ENCODE results near the gene ZC3H14. TPM values are rescaled to one million over a fixed set of nuclear protein-coding genes. Genes with fewer than 3 reads are reported as not detected.
A peak's percentile ranks its signal among the peaks of the same experiment; 100 is the strongest.

ZC3H14 gene
- total and polyA plus RNA-seq, 10 of the 15 experiments (the other 5 are each of a cell fraction or from before 2014, with no cell fraction given), result 17.9 to 97.1 (median 47.6) TPM

GRCh38 chr14:88668448-88669116, 105.7 kb downstream of the ZC3H14 start (continued):
- TF ChIP-seq, protein P1, sequence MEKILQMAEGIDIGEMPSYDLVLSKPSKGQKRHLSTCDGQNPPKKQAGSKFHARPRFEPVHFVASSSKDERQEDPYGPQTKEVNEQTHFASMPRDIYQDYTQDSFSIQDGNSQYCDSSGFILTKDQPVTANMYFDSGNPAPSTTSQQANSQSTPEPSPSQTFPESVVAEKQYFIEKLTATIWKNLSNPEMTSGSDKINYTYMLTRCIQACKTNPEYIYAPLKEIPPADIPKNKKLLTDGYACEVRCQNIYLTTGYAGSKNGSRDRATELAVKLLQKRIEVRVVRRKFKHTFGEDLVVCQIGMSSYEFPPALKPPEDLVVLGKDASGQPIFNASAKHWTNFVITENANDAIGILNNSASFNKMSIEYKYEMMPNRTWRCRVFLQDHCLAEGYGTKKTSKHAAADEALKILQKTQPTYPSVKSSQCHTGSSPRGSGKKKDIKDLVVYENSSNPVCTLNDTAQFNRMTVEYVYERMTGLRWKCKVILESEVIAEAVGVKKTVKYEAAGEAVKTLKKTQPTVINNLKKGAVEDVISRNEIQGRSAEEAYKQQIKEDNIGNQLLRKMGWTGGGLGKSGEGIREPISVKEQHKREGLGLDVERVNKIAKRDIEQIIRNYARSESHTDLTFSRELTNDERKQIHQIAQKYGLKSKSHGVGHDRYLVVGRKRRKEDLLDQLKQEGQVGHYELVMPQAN (conservative IDR thresholded peaks at IDR 0.05), result no peak
- TF ChIP-seq RBBP5 (conservative IDR thresholded peaks at IDR 0.05) (no peak), RAD21 (IDR thresholded peaks at IDR 0.05; ENCODE audit: insufficient read depth, low read depth, low read length) (0 out of 2 replicates have a peak, but pooled peaks have one; percentile 0), MTA2 (IDR thresholded peaks at IDR 0.05; ENCODE audit: low read depth) (peak; percentile 61; the same call in 1 of the 2 replicates), ZNF592 (IDR thresholded peaks at IDR 0.05) (no peak), NR2C2 (IDR thresholded peaks at IDR 0.05; ENCODE audit: borderline replicate concordance, control insufficient read depth, insufficient read length, low read depth) (no peak), EZH2 (IDR thresholded peaks at IDR 0.05; ENCODE audit: borderline replicate concordance, control insufficient read depth, low read depth, low read length) (no peak), NFIC (IDR thresholded peaks at IDR 0.05; ENCODE audit: low read depth, low read length) (peak; percentile 80), ETV6 (conservative IDR thresholded peaks at IDR 0.05 in 1 of 2, IDR thresholded peaks at IDR 0.05 in 1 of 2; ENCODE audit: borderline replicate concordance in 1 of 2, low read depth in 1 of 2) (no peak), SMAD1 (IDR thresholded peaks at IDR 0.05; ENCODE audit: low read depth, partially characterized antibody) (no peak), ATF7 (IDR thresholded peaks at IDR 0.05; ENCODE audit: low read depth) (peak; percentile 73), POLR2AphosphoS5 (IDR thresholded peaks at IDR 0.05; ENCODE audit: low read length) (no peak)
- TF ChIP-seq, protein P2, sequence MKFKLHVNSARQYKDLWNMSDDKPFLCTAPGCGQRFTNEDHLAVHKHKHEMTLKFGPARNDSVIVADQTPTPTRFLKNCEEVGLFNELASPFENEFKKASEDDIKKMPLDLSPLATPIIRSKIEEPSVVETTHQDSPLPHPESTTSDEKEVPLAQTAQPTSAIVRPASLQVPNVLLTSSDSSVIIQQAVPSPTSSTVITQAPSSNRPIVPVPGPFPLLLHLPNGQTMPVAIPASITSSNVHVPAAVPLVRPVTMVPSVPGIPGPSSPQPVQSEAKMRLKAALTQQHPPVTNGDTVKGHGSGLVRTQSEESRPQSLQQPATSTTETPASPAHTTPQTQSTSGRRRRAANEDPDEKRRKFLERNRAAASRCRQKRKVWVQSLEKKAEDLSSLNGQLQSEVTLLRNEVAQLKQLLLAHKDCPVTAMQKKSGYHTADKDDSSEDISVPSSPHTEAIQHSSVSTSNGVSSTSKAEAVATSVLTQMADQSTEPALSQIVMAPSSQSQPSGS (IDR thresholded peaks at IDR 0.05; ENCODE audit: low read length), result 0 out of 2 replicates have a peak, but pooled peaks have one; percentile 17
- TF ChIP-seq, protein P3, sequence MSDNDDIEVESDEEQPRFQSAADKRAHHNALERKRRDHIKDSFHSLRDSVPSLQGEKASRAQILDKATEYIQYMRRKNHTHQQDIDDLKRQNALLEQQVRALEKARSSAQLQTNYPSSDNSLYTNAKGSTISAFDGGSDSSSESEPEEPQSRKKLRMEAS (IDR thresholded peaks at IDR 0.05; ENCODE audit: low read depth, low read length), result no peak
- TF ChIP-seq, protein P4, sequence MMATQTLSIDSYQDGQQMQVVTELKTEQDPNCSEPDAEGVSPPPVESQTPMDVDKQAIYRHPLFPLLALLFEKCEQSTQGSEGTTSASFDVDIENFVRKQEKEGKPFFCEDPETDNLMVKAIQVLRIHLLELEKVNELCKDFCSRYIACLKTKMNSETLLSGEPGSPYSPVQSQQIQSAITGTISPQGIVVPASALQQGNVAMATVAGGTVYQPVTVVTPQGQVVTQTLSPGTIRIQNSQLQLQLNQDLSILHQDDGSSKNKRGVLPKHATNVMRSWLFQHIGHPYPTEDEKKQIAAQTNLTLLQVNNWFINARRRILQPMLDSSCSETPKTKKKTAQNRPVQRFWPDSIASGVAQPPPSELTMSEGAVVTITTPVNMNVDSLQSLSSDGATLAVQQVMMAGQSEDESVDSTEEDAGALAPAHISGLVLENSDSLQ (IDR thresholded peaks at IDR 0.05), result no peak

Measured in GM12878 (cell line).